Mucosa of descending colon (tissue), 3 donors: ENCODE results near the gene SPINT2. TPM values are rescaled to one million over a fixed set of nuclear protein-coding genes. Genes with fewer than 3 reads are reported as not detected.

Experiments
- ATAC-seq: fragments of 200-7000 bp; cut with Tn5 transposase; one replicate; pipeline ENCODE4 v1.9.1; 2020; ENCODE audit warnings: mild to moderate bottlenecking, moderate library complexity
- DNase-seq, 3 donors: peaks; one replicate each; pipeline ENCODE4 v3.0.0-alpha.2; 2020
- H3K36me3 ChIP-seq: fragments of 200-600 bp; one replicate; pipeline ENCODE4 v1.8.0; 2021; ENCODE audit warnings: low read depth, mild to moderate bottlenecking
- H3K4me1 ChIP-seq: fragments of 200-600 bp; one replicate; pipeline ENCODE4 v1.8.0; 2021; ENCODE audit warnings: low read depth, mild to moderate bottlenecking
- H3K4me3 ChIP-seq: fragments of 200-600 bp; one replicate; pipeline ENCODE4 v1.8.0; 2021; ENCODE audit warnings: mild to moderate bottlenecking
- H3K9me3 ChIP-seq: fragments of 200-600 bp; one replicate; pipeline ENCODE4 v1.8.0; 2021; ENCODE audit warnings: mild to moderate bottlenecking
- intact Hi-C, 2 donors: fragments of 100-400 bp; cut with DNase I in 1 of 2; cut with micrococcal nuclease in 1 of 2; formaldehyde crosslinking; loops; one replicate each; pipeline versions ENCODE4 v1.11.0 to v1.11.1; 2022; cut with DNase I, micrococcal nuclease
- long read RNA-seq, 2 donors: library from polyadenylated mRNA; unstranded; transcript quantifications; one replicate each; pipeline ENCODE4 v2.0.0, GENCODE V29; 2019 to 2021
- total RNA-seq, 3 donors: library from RNA; stranded (reverse); fragmentation: NEBNext Ultra II Directional in 2 of 3; extraction: Animal tissue kit (Norgen Biotek cat#: 25700) in 2 of 3; gene quantifications; one replicate each; pipeline versions ENCODE4 v1.2.1 to v1.2.4, GENCODE V29; 2021 to 2023
- TF ChIP-seq, protein P1 (sequence below): fragments of 200-600 bp; IDR thresholded peaks from one replicate; pipeline ENCODE4 v1.8.0; 2022; ENCODE audit warnings: antibody characterized with exemption, mild to moderate bottlenecking
- donor health status: DM: no; HTN: no; CAD: no; lungs with moderate emphysema.
- donor health status: DM: no; HTN: no; CAD: no.
- donor health status: DM: no; HTN: yes; CAD: no.

SPINT2 gene, protein sequence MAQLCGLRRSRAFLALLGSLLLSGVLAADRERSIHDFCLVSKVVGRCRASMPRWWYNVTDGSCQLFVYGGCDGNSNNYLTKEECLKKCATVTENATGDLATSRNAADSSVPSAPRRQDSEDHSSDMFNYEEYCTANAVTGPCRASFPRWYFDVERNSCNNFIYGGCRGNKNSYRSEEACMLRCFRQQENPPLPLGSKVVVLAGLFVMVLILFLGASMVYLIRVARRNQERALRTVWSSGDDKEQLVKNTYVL
- total RNA-seq, result 100 to 1,000 TPM; 355 to 802 (median 787) TPM
- long read RNA-seq, donor 1, transcript SPINT2-201 (7 exons, 1,802 nt), result major isoform, 676 of 750 reads
- long read RNA-seq, donor 1, transcript SPINT2-202 (6 exons, 1,367 nt), result minor isoform, 20 of 750 reads
- long read RNA-seq, donor 1, partial matches to known transcripts, result 35 of 750 reads
- long read RNA-seq, donor 1, other reads (novel, unspliced or antisense), result 18 of 750 reads
- long read RNA-seq, donor 2, transcript SPINT2-202 (6 exons, 1,367 nt), result minor isoform, 36 of 1,779 reads
- long read RNA-seq, donor 2, transcript SPINT2-204 (7 exons, 1,246 nt), result minor isoform, 10 of 1,779 reads
- long read RNA-seq, donor 2, transcript SPINT2-201 (7 exons, 1,802 nt), result major isoform, 1,679 of 1,779 reads
- long read RNA-seq, donor 2, partial matches to known transcripts, result 18 of 1,779 reads
- long read RNA-seq, donor 2, other reads (novel, unspliced or antisense), result 35 of 1,779 reads

DNA sequence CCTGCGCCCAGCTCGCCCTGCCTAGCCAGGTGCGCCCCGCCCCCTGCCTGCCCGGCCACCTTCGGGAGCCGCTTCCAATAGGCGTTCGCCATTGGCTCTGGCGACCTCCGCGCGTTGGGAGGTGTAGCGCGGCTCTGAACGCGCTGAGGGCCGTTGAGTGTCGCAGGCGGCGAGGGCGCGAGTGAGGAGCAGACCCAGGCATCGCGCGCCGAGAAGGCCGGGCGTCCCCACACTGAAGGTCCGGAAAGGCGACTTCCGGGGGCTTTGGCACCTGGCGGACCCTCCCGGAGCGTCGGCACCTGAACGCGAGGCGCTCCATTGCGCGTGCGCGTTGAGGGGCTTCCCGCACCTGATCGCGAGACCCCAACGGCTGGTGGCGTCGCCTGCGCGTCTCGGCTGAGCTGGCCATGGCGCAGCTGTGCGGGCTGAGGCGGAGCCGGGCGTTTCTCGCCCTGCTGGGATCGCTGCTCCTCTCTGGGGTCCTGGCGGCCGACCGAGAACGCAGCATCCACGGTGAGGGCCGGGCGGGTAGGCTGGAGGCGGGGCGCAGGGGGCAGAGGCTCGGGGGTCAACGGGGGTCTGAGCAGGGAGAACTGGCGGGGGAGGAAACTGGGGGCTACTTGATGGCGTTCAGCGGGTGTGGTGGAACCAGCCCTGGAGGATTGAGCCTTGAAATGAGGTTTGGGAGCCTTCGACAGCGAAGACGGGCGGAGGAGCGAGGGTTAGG, at the start of gene SPINT2:
Gene SPINT2 (plus strand): TSS at position 88 of the 727 bp plus-strand sequence. CDS start 320 bp downstream, at position 408.
- H3K36me3 ChIP-seq, result no peaks in the 10 kb centered on the region
- no peaks in the 10 kb centered on the region for H3K9me3 ChIP-seq
- H3K4me1 ChIP-seq, result peaks cover 32% of the 10 kb centered on the region
- intact Hi-C loops, result no loop called here
- TF ChIP-seq, protein P1, sequence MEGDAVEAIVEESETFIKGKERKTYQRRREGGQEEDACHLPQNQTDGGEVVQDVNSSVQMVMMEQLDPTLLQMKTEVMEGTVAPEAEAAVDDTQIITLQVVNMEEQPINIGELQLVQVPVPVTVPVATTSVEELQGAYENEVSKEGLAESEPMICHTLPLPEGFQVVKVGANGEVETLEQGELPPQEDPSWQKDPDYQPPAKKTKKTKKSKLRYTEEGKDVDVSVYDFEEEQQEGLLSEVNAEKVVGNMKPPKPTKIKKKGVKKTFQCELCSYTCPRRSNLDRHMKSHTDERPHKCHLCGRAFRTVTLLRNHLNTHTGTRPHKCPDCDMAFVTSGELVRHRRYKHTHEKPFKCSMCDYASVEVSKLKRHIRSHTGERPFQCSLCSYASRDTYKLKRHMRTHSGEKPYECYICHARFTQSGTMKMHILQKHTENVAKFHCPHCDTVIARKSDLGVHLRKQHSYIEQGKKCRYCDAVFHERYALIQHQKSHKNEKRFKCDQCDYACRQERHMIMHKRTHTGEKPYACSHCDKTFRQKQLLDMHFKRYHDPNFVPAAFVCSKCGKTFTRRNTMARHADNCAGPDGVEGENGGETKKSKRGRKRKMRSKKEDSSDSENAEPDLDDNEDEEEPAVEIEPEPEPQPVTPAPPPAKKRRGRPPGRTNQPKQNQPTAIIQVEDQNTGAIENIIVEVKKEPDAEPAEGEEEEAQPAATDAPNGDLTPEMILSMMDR, result no peak
- DNase-seq, result peak in 1 of 3 donors; percentile 95
- peak within 1 kb of the TSS; percentile 63 for H3K4me3 ChIP-seq
- peak; percentile 16 for ATAC-seq

GRCh38 chr19:38216785-38217641, 47.4 kb upstream of the SPINT2 start:
- Histone ChIP-seq H3K9me3 (no peaks in the 10 kb centered on the region), H3K36me3 (no peaks in the 10 kb centered on the region), H3K4me1 (peaks cover 4% of the 10 kb centered on the region), H3K4me3 (no peak overlapping the region)
- TF ChIP-seq, protein P1, result no peak
- intact Hi-C loops, result no loop called here
- ATAC-seq, result peak; percentile 44
- peak in 2 of 3 donors; percentile 35 to 45 for DNase-seq

DNA sequence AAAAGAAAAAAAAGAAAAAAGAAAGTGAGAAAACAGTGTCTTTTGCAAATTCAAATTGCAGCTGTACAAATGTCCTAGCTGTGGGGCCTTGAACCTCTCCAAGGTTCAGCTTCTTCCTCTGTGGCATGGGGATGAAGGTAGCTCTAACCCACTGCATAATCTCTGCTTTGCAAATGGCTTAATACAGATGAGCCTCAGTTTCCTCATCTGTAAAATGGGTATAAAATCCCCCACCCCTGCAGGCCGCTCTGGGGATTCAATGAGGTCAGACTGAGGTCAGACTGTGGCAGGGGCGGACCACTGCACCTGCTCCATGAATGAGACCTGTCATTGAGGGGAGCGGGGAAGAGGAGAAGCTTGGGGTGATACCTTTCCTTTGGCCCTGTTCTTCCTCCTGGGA, 46.2 kb upstream of the SPINT2 start:
- no peak for ATAC-seq

GRCh38 chr19:38219221-38219620, 45.2 kb upstream of the SPINT2 start:
- intact Hi-C loops, result no loop called here
- DNase-seq, result no peak
- Histone ChIP-seq H3K4me1 (peaks cover 12% of the 10 kb centered on the region), H3K4me3 (no peak overlapping the region), H3K9me3 (no peaks in the 10 kb centered on the region), H3K36me3 (no peaks in the 10 kb centered on the region)
- TF ChIP-seq, protein P1, result no peak
- ATAC-seq, result no peak

More for the DNA sequence above, 46.2 kb upstream of the SPINT2 start:
- Histone ChIP-seq H3K9me3 (no peaks in the 10 kb centered on the region), H3K4me3 (no peak overlapping the region), H3K4me1 (peaks cover 10% of the 10 kb centered on the region), H3K36me3 (no peaks in the 10 kb centered on the region)
- TF ChIP-seq, protein P1, result no peak
- intact Hi-C loops, result no loop called here
- DNase-seq, result no peak

- intact Hi-C loops, result no loop called here
- TF ChIP-seq, protein P1, result no peak
Measured at GRCh38 chr19:38221421-38221820, 43.0 kb upstream of the SPINT2 start.

More at GRCh38 chr19:38221421-38221820, 43.0 kb upstream of the SPINT2 start:
- no peak for ATAC-seq
- Histone ChIP-seq H3K4me3 (no peak overlapping the region), H3K36me3 (no peaks in the 10 kb centered on the region), H3K4me1 (peaks cover 13% of the 10 kb centered on the region), H3K9me3 (no peaks in the 10 kb centered on the region)
- DNase-seq, result no peak
